ENCODE data around the gene MSLN.

The MSLN gene

DNA sequence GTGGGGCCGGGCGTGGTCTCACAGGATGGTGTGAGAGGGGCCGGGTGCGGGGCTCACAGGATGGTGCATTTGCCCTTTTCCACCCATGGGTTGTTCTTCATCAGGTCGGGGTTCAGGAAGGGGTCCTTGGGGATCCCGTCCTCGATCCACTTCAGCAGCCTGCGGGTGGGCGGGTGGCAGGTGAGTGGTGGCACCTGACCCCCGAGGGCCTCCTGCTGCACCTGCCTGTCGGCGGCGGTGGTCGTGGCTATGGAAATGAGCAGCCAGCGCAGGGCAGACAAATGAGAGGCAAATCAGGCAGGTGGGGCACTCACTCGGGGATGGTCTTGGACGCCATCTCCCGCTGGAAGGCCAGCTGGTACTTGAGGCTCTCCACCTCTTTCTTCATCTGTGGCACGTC, 38.1 kb downstream of the MSLN start:
- H3K27ac ChIP-seq = no peak overlapping the region
- TF ChIP-seq ZFX (IDR thresholded peaks at IDR 0.05) = no peak
- TF ChIP-seq, protein P1, sequence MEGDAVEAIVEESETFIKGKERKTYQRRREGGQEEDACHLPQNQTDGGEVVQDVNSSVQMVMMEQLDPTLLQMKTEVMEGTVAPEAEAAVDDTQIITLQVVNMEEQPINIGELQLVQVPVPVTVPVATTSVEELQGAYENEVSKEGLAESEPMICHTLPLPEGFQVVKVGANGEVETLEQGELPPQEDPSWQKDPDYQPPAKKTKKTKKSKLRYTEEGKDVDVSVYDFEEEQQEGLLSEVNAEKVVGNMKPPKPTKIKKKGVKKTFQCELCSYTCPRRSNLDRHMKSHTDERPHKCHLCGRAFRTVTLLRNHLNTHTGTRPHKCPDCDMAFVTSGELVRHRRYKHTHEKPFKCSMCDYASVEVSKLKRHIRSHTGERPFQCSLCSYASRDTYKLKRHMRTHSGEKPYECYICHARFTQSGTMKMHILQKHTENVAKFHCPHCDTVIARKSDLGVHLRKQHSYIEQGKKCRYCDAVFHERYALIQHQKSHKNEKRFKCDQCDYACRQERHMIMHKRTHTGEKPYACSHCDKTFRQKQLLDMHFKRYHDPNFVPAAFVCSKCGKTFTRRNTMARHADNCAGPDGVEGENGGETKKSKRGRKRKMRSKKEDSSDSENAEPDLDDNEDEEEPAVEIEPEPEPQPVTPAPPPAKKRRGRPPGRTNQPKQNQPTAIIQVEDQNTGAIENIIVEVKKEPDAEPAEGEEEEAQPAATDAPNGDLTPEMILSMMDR (conservative IDR thresholded peaks at IDR 0.05) = no peak

DNA sequence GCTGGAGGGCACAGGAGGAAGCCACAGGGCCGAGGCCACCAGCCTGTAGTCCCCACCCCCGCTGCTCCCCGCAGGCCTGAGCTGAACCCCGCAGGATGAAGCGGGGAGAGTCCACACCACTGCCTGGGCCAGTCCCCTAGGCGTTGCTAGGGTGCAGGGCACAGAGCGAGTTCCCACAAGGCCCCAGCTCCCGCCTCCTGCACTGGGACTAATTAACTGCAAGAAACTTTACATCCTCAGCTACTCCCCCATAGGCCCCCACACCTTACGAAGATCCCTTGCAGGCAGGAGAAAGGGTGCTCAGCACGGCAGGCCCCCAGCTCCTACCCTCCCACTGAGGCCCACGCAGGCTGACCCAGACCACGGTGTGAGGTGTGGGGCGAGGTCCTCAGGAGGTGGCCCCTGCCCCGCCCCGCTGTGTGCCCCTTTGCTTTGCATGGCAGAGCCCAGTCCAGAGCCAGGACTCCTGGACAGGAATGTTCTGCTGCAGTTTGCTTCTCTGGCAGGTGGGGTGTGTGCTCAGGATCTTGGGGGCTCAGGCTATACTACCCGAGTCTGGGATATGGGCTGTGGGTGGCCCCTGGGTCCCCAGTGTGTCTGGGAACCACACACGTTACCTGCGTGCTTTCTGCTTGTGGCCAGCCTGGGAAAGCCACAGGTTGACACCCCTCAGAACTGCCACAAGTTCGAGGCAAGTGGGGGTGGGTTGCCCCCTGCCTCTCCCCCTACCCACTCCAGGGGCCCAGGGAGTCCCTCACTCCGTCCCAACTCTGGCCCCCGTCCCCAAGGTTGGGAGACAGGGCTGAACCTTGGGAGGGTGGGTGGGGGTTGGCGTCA, 38.8 kb downstream of the MSLN start:
- TF ChIP-seq, protein P1 (conservative IDR thresholded peaks at IDR 0.05) = no peak
- no peak for TF ChIP-seq ZFX (IDR thresholded peaks at IDR 0.05)
- H3K27ac ChIP-seq = no peak overlapping the region

- no peak for TF ChIP-seq ZFX (IDR thresholded peaks at IDR 0.05)
- TF ChIP-seq, protein P1 (conservative IDR thresholded peaks at IDR 0.05) = no peak
- H3K27ac ChIP-seq = no peak within 1 kb of the TSS; the same call in 1 of the 2 replicates
These were observed 39.7 kb downstream of the MSLN start, which contains the start of gene GNG13 for GRCh38 chr16:799948-800833. Gene GNG13 (minus strand): TSS chr16:800734. CDS start chr16:799077, 1,657 bp downstream.

DNA sequence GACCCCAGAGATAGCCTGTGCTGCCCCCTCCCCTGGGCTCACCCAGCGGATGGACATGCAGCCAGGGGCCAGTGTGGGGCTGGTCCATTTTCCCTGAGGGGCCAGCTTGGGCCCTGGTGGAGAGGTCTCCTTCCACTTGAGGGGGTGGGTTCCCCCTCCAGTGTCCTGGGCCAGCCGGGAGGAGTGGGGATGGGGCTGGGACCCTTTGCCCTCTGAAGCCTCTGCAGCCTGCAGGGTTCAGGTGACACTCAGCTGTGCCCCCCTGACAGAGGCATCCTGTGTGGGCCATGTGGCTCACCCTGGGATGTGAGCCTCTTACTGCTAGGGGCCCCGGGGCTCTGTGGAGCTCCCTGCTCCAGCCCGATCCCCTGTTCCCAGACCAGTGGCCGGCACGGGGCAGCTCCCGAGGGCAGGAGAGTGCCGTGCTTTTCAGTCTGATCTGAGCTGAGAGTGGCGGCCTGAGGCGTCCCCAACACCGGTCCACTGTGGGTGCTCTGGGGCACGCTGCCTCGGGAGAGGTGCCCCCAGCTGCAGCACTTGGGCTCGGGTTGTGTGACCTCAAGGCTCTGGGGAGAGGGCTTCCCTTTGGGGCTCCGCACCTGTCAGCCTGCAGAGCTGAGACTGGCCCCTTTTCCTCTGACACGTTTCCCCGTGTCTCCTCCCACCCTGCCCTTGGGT, 40.4 kb downstream of the MSLN start:
- TF ChIP-seq, protein P1 (conservative IDR thresholded peaks at IDR 0.05) = no peak
- TF ChIP-seq ZFX (IDR thresholded peaks at IDR 0.05) = no peak
- H3K27ac ChIP-seq = no peak overlapping the region; the same call in 1 of the 2 replicates

- TF ChIP-seq ZFX (IDR thresholded peaks at IDR 0.05) = no peak
- TF ChIP-seq, protein P1 (conservative IDR thresholded peaks at IDR 0.05) = no peak
- no peak overlapping the region for H3K27ac ChIP-seq
These were observed 41.2 kb downstream of the MSLN start for GRCh38 chr16:801584-802363.

DNA sequence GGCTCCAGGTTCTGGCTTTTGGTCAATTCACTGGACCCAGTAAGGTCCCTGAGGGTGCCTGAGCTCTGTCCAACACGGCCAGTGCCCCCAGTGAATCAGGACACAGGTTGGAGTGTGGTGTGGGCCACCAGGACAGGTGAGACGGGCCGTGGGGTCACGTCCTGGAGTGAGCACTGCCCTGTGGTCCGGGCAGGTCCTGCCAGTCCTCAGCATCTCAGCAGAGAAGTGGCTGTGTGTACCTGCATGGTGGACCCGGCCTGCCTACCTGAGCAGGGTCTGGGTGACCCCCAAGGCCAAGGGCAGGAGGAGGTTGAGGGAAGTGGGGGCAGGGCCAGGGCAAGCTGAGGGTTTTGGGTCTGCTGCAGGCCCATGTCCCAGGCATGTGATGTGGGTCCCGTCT, 41.9 kb downstream of the MSLN start:
- TF ChIP-seq, protein P1 (conservative IDR thresholded peaks at IDR 0.05) = no peak
- no peak for TF ChIP-seq ZFX (IDR thresholded peaks at IDR 0.05)
- H3K27ac ChIP-seq = no peak overlapping the region
